ENCODE results near the gene GNAO1.

The GNAO1 gene

DNA sequence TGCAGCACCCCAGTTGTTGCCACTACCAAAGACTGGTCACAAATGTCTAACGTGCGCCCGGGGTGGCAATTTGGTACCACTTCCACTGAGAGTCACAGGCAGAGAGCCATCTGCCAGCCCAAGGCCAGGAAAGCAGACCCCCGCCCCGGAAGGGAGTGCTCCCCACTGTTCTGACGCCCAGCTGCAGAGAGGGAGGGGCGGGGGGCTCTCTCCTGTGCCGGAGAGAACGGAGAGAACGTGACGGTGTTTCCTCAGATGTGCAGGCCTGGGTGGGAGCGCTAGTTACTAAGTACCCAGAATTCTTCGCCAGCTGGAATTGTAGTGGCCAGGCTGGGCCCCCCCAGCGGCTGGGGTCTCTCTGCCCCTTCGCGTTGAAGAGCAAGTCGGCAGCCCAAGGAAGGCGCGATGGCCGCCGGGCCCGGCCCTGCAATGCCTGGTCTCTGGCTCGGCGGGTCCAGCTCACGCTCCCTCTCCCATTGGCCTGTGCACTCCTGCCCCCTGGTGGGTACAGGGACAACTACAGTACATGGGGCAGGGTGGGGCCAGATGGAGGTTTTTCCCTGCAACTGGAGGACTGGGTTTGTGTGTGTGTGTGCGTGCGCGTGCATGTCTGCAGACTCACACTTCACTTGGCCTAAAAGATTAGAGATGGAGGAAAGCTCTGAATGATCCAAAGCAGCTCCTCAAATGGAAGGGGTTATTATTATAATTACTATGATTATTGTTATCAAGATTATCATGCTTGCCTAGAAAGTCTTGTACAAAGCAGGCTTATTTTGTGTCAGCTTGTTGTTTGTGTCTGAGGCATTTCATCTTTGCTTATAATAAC is 126.9 kb downstream of the GNAO1 start:
- FAIRE-seq, result peak; percentile 83

DNA sequence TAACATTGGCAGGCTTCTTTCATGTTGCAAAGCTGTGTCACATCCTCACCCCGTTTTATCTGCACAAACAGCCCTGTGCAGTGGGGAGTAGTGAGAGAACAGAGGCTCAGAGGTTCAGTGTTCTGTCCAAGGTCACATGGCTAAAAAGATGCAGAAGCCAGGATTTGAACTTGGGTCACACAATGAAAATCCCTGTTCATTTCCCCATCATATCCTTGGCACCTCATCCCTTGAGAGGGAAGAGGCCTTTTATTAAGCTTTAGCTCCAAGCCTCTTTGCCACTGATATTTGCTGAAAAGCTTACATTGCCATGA is 127.5 kb downstream of the GNAO1 start:
- no peak for FAIRE-seq

DNA sequence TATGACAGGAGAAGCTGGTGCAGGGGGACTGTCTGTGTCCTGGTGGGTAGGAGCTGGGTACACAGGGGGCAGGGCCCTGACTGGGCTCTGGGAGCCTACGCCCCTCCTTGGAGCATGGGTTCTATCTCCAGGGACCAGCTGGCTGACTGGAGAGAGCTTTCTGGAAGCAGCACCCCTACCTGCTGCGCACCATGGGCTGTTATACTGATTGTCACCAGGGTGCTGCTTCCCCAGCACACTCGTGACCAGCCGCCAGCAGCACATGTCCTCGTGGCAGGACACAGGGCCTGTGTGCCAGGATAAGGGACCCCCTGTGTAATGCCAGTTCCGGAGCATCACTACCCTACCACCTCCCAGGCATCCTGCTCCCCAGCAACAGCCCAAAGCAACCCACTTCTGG is 128.1 kb downstream of the GNAO1 start:
- FAIRE-seq, result no peak

DNA sequence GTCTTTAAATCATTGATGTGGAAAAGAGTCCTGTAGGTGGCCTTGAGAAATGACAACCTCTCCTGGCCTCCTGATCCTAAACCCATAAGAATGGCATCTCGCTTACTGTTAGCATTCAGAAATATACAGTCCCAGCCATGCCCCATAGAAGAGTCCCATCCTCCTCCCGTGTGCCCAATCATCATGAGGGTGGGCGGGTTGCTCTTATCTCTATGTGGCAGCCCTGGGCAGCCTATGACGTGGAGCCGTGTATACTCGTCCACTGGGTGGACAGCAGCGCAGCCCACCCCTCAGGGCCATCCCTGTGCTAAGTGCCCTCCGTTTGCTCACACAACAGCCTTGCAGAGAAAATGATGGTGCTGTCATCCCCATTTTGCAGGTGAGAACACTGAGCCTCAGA is 128.8 kb downstream of the GNAO1 start:
- FAIRE-seq, result no peak

DNA sequence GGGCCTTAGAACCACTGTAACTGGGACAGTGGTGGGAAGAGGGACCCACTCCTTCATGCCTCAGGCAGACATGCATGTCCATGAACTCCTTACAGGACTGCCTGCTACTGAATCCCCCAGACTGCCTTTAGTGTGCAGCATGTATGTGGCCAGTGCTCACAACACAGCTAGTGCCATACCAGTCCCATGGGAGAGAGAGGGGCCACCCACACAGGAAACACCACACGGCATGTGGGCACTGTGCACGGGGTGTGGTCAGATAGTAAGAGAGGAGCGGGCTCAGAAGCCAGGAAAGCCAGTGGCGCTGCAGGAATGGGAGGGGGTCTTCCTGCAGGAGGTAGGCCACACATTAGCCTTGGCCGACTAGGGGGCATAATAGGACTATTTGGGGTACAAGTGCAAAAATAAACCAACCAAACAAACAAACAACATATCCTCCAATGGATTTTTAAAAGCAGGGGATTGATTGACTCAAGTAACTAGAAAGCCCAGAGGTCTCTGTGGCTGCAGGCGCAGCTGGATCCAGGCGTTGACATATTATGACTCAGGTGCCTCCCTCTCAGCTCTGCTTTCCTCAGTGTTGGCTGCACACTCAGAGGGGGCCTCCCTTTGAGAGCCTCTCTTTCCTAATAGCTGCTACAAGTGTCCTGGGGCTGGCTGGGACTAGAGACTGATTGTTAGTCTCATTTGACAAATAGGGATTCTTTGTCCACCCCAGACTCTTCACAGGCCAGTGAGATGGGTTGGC is 129.7 kb downstream of the GNAO1 start:
- no peak for FAIRE-seq

DNA sequence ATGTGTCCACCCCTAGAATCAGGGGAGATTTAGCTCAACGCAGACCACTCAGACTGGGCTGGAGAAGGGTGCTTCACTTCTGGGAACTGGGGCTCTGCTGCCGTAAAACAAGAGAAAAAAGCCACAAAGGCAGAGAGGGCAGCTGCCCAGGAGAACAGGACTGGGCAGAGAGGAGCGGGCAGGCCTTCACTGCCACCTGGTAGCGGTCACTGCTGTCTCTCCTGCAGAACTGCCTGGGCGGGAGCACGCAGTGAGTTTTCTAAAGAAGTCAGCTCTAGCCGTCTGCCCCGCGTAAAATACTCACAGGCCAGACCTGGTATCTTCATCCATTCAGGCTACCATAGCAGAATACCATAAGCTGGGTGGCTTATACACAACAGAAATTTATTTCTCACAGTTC is 130.3 kb downstream of the GNAO1 start:
- no peak for FAIRE-seq

DNA sequence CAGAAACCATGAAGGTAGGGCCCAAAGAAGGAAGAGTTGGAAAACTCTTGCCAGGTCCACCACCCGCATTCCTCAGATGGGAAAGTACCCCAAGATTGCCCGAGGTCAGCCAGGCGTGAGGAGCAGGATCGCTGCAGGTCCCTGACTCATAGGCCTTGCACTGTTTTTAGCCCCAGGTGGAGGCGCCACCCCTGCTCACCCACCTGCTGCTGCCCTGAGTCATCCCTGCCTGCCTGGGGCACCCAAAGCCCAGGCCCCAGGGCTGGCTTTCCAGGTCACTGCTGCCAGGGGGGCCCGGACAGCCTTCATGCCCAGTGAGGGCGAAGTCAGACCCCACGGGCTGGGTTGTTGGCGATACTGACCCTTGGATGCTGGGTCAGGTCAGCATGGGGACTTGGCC is 133.1 kb downstream of the GNAO1 start:
- FAIRE-seq, result no peak

DNA sequence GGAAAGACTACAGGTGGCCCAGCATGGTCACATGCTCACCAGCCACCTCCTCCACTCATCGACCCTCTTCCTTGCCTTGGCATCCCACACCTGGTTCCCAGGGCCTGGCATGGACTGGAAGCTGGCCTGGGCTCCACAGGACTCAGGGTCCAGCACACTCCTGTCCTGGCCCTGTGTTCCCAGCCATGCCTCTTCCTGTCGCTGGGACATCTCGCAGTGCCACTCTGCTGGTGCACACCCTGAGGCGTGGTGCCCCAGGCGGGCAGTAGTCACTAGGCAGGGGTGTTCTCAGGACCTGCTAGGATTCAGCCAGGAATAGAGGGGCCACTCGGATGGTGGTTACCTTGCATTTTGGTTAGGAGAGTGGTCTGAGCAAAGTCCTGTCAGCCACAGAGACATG is 134.7 kb downstream of the GNAO1 start:
- no peak for FAIRE-seq

DNA sequence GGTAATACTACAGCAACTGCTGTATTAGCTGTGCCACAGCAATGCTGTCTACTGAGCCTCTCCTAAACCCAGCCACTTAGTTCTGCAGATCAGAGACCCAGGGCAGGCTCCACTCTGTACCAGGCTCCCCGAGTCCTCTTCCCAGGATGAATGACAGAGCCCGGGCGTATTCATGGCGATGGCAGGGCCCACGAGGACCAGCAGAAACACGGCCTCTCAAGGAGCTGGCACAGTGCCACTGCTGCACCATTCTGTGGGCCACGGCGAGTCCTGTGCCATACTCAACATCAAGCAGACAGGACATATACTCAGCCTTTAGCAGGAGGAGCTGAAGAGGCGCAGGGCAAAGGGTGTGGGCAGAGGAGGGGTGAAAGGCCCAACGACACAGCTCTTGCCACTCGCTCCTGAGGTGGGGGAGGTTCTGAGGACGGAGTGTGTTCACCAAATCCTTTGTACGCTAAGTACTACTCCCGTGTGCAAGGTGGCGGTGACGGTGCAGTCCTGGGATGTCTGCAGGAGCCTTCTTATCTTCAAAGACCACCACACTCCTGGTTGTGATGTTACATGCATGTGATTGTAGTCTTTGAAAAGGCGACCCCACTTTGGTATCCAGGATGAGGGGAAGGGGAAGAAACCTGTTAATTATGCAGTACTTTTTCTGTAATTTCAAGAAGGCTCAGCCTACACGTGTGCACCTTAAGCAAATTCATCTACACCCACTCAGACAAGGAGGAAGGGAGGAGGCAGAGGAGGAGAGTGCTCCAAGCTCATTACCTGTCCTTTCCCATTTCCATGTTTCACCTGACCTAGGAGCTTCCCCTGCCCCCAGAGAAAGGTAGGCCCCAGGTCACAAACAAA is 136.0 kb downstream of the GNAO1 start:
- no peak for FAIRE-seq

DNA sequence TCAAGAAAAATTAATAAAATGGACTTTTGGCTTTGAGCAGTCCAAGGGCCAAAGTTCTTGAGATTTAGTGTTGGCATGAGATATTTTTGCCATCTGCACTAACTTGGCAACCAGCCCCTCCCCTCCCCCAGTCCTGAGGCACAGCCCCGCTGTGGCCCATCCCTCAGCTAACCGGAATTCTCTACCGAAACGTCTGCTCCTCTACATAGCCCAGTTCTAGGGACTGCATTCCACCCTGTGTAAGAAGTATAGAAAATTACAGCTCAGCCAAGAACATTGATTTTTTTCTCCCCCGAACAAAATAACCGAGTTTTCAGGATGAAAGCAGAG is 136.6 kb downstream of the GNAO1 start:
- FAIRE-seq, result no peak

DNA sequence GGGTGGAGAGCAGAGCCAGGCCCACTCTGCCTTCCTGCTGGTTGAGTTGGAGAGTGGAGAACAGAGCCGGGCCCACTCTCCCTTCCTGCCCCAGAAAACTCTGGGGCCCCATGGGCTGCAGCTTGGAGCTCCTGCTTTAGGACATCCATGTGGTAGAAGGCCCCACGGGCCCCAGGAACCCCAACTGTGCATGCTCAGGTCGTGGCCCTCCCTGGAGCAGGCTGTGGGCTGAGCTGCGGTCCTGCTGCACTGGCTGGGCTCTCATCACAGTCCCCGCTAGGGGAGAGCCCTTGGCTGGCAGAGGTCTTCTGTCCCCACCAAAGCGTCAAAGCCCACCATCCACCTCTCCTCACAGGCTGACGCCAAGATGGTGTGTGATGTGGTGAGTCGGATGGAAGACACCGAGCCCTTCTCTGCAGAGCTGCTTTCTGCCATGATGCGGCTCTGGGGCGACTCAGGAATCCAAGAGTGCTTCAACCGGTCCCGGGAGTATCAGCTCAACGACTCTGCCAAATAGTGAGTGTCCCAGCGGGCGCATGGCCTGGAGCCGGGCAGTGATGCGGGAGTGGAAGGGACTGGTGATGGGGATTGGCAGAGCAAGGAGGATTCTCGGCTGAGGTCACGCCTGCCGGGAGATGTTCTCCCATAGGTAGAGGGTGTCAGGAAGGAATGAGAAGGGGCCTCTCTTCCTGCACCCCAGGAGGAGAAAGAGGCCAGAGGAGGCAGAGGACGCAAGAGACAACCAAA is 137.2 kb downstream of the GNAO1 start:
- no peak for FAIRE-seq

DNA sequence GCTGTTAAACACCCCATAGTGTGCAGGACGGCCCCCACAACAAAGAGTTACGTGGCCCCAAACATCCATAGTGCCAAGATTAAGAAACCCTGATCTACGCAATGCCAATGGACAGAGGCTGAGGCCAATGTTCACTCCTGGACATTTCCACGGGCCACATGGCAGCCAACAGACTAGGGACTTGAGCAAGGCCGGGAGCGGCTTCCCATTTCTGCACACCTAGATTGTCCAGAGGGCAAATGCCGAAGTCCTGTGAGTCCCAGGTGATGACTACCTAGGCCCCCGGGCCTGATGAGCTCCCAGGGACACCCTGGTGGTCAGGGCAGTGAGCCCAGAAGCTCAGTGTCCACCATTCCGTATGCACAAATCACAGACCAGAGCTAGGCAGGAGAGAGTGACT is 138.6 kb downstream of the GNAO1 start:
- no peak for FAIRE-seq

DNA sequence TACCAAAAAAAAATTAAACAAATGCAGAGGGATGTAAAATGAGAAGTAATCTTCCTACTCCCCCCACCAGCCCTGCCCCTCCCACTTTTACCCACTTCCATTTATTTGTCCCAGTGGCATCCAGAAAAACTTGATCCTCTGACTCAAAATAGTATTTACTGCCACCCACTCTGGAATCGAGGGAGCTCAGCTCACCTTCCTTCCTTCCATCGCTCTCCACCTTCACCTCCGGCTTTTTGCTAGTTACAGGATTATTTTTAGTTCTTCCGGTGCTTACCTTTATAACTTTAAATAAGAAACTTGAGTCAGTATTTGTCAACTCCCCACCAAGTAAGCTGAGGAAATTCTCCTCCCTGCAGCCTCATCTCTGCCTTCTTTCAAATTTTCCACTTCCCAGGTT is 139.2 kb downstream of the GNAO1 start:
- FAIRE-seq, result no peak

DNA sequence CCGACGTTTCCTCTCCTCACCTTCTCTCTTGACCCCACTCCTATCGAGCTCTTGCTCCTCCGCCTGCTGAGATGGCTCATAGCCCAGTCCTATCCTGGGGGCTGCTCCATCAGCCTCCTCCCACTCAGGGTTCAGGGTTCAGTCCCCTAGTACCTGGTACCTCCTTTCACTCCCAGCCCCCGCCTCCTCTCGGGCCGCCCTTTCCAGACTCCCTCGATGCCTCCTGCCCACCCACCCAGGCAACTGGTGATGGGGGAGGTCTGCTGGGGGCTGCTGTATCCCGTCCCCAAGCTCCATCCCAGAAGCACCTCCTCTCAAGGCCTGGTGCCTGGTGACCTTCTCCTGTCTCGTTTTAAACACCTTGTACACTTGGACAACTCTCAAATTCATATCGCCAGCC is 140.1 kb downstream of the GNAO1 start:
- FAIRE-seq, result no peak

DNA sequence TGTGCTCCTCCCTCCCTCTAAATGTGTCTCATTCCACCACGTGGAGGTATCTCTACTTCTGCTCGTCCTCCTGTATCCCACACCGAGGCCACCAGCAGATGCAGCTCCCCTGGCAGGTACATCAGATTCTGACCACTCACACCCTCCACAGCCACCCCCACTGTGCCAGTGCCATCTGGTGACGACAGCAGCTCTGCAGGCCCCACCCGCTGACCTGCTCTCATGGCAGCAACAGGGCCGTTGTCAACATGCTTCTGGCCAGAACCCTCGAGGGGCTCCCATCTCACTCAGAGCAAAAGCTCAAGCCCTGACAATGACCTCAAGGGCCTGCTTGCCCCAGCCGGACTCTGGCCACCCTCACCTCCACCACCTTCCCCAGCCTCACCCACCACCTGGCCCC is 140.6 kb downstream of the GNAO1 start:
- FAIRE-seq, result no peak

DNA sequence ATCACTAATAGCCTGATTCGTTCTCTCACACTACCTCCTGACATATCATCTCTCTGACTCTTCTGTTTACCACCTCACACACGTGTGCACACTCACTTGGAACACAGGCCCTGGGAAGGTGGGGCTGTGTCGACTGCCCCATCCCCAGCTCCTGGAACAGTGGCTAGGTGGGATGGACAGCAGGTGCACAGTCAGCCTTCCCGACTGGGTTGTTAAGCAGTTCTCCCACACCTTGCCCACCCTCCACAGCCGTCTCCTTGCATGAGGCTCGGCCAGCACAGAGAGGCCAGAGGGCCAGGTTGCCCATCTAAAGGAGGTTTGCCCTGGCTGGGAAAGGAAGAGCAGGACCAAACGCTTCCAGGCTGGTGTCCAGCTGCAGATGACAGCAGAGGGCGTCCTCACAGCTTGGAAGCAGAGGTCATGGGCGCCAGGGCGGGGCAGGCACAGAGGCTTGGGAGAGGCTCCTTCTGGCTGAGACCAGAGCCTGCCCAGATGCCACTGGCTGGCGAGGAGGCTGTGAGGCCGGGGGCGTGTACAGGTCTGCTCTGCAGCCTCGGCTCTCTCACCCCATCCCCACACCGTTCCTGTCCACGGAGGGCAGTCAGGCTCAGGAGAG is 141.3 kb downstream of the GNAO1 start:
- no peak for FAIRE-seq

DNA sequence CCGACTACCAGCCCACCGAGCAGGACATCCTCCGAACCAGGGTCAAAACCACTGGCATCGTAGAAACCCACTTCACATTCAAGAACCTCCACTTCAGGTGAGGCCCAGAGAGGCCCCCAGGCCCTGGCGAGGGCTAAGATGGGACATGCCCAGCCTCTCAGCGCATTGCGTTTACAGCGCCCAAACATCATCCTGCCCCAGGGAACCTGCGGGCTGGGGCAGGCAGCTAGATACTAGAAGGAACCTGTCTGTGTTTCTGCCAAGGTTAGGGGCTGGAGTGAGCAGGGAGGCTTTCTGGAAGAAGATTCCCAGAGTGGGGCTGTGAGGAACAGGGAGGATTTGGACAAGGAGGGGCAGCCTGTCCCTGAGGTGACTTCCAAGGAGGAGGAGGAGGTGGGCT is 143.5 kb downstream of the GNAO1 start:
- FAIRE-seq, result no peak

DNA sequence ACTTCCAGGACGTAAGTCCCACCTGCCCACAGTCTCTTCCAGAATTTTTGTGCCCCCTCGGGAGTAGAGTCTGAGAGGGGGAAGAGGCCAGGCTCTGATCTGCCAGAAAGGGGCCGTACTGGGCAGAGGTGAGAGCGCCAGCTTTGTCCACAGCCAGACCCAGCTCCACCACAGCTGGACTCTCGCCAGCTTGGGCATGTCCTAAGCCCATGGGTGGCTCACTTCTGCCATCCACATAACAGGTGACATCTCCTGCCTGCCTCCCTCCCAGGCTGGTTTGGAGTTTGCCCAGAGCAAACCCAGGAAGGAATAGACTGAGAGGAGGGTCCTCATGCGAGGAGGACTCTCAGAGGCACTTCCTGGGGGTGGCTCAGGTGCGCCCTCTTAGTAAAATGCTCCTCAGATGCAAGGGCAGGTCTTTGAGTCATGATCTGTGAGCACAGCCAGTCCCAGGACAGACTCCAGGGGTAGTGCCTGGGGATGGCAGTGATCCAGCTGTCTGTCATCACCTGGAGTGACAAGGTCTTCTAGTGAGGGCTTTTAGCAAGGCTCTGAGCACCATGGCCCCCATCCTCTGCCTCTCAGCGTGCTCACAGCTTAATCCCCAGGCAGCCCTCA is 144.9 kb downstream of the GNAO1 start:
- FAIRE-seq, result no peak

DNA sequence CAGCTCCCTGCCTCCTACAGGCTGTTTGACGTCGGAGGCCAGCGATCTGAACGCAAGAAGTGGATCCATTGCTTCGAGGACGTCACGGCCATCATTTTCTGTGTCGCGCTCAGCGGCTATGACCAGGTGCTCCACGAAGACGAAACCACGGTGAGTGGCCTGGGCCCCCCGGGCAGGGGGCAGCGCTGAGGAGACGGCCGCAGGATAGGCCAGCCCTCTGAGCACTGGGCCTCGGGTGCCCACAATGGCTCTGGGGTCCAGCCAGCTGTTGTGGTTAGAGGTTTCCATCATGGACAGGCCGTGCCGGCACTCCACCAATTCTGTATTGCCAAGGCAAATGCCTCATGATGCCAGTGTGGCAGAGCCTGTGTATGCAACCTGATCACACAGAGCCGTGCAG is 145.4 kb downstream of the GNAO1 start:
- no peak for FAIRE-seq

DNA sequence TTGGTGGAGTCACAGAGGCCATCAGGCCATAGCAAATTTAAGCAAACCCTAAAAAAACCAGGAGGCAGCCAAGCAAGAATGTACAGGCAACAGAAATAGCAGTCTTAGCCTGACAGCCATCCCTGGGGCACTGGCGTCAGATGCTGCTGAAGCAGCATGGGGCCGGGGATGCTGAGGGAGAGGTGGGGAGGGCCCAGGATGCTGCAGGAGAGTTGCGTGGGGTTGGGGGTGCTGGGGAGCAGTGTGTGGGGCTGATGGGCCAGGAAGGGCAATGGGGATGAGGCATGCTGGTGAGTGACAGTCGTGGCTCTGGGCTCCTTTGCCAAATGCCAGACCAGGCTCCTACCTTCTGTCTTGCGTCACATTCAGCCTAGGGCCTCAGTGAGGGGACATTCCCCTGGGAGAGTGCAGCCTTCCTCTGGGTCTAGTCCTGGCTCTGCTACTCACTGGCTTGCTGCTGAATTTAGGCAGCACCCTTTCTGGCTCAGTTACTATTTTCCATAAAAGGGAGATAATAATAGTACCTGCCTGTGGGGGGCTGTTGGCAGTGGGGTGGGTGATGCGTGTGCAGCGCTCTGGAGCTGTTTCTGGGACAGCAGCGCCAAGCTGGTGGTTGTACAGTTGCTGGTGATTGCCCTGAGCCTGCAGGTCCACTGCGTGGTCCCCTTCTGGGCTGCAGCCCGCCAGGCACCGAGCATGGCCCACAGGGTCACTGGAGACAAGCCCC is 146.0 kb downstream of the GNAO1 start:
- no peak for FAIRE-seq

DNA sequence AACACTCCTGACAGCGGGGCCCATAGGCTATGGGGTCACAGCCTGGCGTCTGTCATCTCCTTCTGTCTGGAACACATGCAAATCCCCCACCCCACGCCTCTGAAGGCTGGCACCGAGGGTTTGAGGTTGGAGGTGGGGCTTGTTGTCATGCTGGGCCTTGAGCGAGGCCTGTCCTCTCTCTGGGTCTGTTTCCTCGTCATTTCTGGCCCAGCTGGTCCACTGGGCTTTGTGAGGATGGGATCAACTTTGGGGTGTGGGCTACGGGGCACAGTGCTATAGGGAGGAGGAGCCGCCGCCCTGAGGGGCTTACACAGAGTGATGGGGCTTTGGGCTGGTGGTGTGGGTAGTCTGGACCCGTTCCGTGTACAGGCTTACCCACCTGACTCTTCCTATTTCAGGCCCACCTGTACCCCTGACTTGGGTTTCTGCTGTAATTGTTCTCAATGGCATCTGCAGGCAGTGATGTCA is 146.6 kb downstream of the GNAO1 start:
- no peak for FAIRE-seq
